GM19372 (cell line): ENCODE results near the gene CORT.
"Not testable (repeated sequence)": the region's sequence is repeated elsewhere in the genome, so short reads cannot be mapped to it uniquely, and the experiment has no call there.

Experiments
- ATAC-seq: cut with Tn5 transposase; IDR thresholded peaks from one replicate; pipeline ENCODE4 v1.9.1; 2021; ENCODE audit warnings: mild to moderate bottlenecking, low read depth, moderate library complexity; ENCODE audit not compliant: unreplicated experiment

CORT gene, protein sequence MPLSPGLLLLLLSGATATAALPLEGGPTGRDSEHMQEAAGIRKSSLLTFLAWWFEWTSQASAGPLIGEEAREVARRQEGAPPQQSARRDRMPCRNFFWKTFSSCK

GRCh38 chr1:10449751-10450150 lies at the start of gene CORT:
Gene CORT (plus strand): TSS chr1:10450031. CDS start chr1:10450224, 193 bp downstream.
- no peak for ATAC-seq

GRCh38 chr1:10401281-10401680 lies 48.5 kb upstream of the CORT start:
- no peak for ATAC-seq

- no peak for ATAC-seq
These were observed 47.0 kb upstream of the CORT start for GRCh38 chr1:10402729-10403274.

GRCh38 chr1:10407201-10407600 lies 42.6 kb upstream of the CORT start:
- ATAC-seq, result no peak

GRCh38 chr1:10415211-10415930 lies 34.5 kb upstream of the CORT start:
- no peak for ATAC-seq

DNA sequence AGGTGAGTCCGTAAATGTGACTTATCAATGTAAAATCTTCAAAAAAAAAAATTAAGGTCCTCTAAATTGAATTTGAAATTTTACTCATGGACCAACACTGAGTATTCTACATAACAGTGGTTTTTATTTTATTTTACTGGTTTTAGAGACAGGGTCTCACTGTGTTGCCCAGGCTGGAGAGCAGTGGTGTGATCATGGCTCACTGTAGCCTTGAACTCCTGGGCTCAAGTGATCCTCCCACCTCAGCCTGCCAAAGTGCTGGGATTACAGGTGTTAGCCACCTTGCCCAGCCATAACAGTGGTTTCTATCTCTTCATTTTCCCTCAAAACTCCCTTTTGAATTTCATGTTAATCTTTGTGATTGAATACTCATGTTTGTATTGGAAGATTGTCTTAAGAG lies 33.9 kb upstream of the CORT start:
- ATAC-seq, result not testable (repeated sequence)

DNA sequence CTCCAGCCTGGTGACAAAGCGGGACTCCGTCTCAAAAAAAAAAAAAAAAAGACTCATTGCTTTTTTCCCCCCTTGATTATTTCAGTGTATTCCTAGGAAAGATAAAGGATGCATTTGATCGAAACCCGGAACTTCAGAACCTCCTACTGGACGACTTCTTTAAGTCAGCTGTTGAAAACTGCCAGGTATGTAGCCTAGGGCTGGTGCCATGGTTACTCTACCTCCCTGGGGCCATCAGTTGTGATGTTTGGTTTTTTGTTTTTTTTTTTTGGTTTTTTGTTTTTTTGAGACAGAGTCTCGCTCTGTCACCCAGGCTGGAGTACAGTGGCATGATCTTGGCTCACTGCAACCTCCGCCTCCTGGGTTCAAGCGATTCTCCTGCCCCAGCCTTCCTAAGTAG lies 31.1 kb upstream of the CORT start:
- ATAC-seq, result not testable (repeated sequence)

DNA sequence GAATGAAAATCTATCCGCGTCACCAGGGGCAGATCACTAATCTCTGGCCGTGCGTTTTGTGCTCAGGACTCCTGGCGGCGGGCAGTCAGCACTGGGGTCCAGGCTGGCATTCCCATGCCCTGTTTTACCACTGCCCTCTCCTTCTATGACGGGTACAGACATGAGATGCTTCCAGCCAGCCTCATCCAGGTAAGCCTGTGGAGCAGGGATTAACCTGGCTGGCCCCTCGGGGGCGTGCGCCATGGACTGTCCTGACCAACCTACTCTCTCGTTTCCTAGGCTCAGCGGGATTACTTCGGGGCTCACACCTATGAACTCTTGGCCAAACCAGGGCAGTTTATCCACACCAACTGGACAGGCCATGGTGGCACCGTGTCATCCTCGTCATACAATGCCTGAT lies 30.5 kb upstream of the CORT start:
- no peak for ATAC-seq

- ATAC-seq, result no peak
These were observed 28.2 kb upstream of the CORT start for GRCh38 chr1:10421637-10422036.

DNA sequence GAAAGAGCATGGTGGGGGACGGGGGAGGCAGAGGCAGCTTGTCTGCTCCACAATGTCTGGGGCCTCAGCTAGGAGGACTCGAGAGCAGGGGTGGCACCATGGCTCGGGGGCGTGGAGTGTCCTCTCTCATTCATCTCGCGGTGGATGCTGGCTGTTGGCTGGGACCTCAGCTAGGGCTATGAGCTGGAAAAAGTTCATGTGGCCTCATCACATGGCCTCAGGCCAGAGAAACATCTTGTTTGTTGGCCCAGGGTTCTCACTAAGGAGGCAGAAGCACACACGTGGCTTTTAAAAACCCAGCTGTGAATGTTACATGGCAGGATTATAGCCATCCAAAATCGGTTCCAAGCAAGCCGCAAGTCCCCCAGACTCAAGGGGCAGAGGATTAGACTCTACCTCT lies 25.8 kb upstream of the CORT start:
- ATAC-seq, result no peak

- ATAC-seq, result no peak
These were observed 25.2 kb upstream of the CORT start for GRCh38 chr1:10424651-10425050.

DNA sequence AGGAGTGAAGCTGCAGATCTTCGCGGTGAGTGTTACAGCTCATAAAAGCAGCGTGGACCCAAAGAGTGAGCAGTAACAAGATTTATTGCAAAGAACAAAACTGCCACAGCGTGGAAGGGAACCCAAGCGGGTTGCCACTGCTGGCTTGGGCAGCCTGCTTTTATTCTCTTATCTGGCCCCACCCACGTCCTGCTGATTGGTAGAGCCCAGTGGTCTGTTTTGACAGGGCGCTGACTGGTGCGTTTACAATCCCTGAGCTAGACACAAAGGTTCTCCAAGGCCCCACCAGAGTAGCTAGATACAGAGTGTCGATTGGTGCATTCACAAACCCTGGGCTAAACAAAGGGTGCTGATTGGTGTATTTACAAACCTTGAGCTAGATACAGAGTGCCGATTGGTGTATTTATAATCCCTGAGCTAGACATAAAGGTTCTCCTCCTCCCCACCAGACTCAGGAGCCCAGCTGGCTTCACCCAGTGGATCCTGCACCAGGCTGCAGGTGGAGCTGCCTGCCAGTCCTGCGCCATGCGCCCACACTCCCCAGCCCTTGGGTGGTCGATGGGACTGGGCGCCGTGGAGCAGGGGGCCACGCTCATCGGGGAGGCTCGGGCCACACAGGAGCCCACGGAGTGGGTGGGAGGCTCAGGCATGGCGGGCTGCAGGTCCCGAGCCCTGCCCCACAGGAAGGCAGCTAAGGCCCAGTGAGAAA lies 23.9 kb upstream of the CORT start:
- not testable (repeated sequence) for ATAC-seq

DNA sequence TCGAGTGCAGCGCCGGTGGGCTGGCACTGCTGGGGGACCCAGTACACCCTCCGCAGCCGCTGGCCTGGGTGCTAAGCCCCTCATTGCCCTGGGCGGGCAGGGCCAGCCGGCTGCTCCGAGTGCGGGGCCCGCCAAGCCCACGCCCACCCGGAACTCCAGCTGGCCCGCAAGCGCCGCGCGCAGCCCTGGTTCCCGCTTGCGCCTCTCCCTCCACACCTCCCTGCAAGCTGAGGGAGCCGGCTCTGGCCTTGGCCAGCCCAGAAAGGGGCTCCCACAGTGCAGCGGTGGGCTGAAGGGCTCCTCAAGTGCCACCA lies 23.3 kb upstream of the CORT start:
- not testable (repeated sequence) for ATAC-seq

GRCh38 chr1:10428984-10429383 lies 20.8 kb upstream of the CORT start:
- no peak for ATAC-seq

- no peak for ATAC-seq
These were observed 20.0 kb upstream of the CORT start for GRCh38 chr1:10429868-10430215.

- ATAC-seq, result peak; percentile 80
These were observed 19.4 kb upstream of the CORT start, which contains the start of gene CENPS for GRCh38 chr1:10430216-10431069. Gene CENPS (plus strand): TSS chr1:10430433. CDS start chr1:10430518, 85 bp downstream.

GRCh38 chr1:10431070-10431730 lies 18.6 kb upstream of the CORT start:
- ATAC-seq, result no peak

GRCh38 chr1:10432910-10433700 lies 16.7 kb upstream of the CORT start:
- ATAC-seq, result no peak

GRCh38 chr1:10433790-10434189 lies 16.0 kb upstream of the CORT start:
- ATAC-seq, result no peak
